Endodermal cell (in vitro differentiated cells): ENCODE data around the gene BCAN. TPM values are rescaled to one million over a fixed set of nuclear protein-coding genes. Genes with fewer than 3 reads are reported as not detected.

Experiments
- DNase-seq: peaks from one replicate; pipeline ENCODE4 v3.0.0-alpha.2; 2017
- H3K27ac ChIP-seq: 2 replicates; pipeline ENCODE4 v1.5.1; 2013; ENCODE audit warnings: mild to moderate bottlenecking, low read depth, low read length, moderate library complexity
- H3K27me3 ChIP-seq: 2 replicates; pipeline ENCODE4 v1.6.1; 2013; ENCODE audit warnings: mild to moderate bottlenecking, low read length, moderate library complexity; ENCODE audit not compliant: insufficient read depth, control insufficient read depth, poor library complexity, severe bottlenecking
- H3K36me3 ChIP-seq: 2 replicates; pipeline ENCODE4 v1.7.0; 2013; ENCODE audit warnings: mild to moderate bottlenecking, low read length, moderate library complexity; ENCODE audit not compliant: control insufficient read depth, insufficient read depth
- H3K4me1 ChIP-seq: one replicate; pipeline ENCODE4 v1.7.0; 2013; ENCODE audit warnings: low read length; ENCODE audit not compliant: control insufficient read depth, insufficient read depth
- H3K4me3 ChIP-seq: 2 replicates; pipeline ENCODE4 v1.5.1; 2013; ENCODE audit warnings: mild to moderate bottlenecking, low read length, moderate library complexity
- H3K9ac ChIP-seq: 2 replicates; pipeline ENCODE4 v1.6.1; 2013; ENCODE audit warnings: mild to moderate bottlenecking, low read length, moderate library complexity; ENCODE audit not compliant: poor library complexity, severe bottlenecking; ENCODE audit errors: extremely low read depth
- H3K9me3 ChIP-seq: 2 replicates; pipeline ENCODE4 v1.6.1; 2013; ENCODE audit warnings: mild to moderate bottlenecking, low read length, moderate library complexity; ENCODE audit not compliant: control insufficient read depth
- H3K27ac Mint-ChIP-seq: 2 replicates; pipeline ENCODE4 v1.8.0; 2020; ENCODE audit warnings: mixed read lengths
- H3K27me3 Mint-ChIP-seq: 2 replicates; pipeline ENCODE4 v1.8.0; 2021; ENCODE audit warnings: mild to moderate bottlenecking, mixed read lengths; ENCODE audit not compliant: insufficient read depth
- H3K36me3 Mint-ChIP-seq: 2 replicates; pipeline ENCODE4 v1.8.0; 2020; ENCODE audit warnings: low read depth, mixed read lengths
- H3K4me1 Mint-ChIP-seq: 2 replicates; pipeline ENCODE4 v1.8.0; 2020; ENCODE audit warnings: mixed read lengths
- H3K4me3 Mint-ChIP-seq: 2 replicates; pipeline ENCODE4 v1.8.0; 2020; ENCODE audit warnings: mild to moderate bottlenecking, moderate library complexity, mixed read lengths
- H3K9me3 Mint-ChIP-seq: 2 replicates; pipeline ENCODE4 v1.8.0; 2020; ENCODE audit warnings: mild to moderate bottlenecking, mixed read lengths
- WGBS, 2 experiments: methylation state at CpG; one replicate each; pipeline versions ENCODE4 v1.1.5 to v1.1.7; 2013; ENCODE audit warnings: missing lambda C conversion rate in 2 of 2, mixed read lengths in 1 of 2; ENCODE audit not compliant: insufficient coverage in 1 of 2, insufficient read length in 1 of 2; 5-methylcytosine and 5-hydroxymethylcytosine counted together
- total RNA-seq, 2 donors: library from RNA; stranded (reverse); fragmentation: NEBNext Ultra II Directional in 1 of 2; extraction: Animal tissue kit (Norgen Biotek cat#: 25700) in 1 of 2; gene quantifications; 2 replicates in 1 of 2; 3 replicates in 1 of 2; pipeline ENCODE4 v1.2.1, GENCODE V29; 2021
- TF ChIP-seq, protein P1 (sequence below): fragments of 200-600 bp; sonication (generic); conservative IDR thresholded peaks from 2 replicates; pipeline ENCODE4 v1.5.0; 2021; ENCODE audit warnings: antibody characterized with exemption, mild to moderate bottlenecking

BCAN gene
- total RNA-seq, 2 donors from 2014 or later: 0.31 TPM; not detected in 1

DNA sequence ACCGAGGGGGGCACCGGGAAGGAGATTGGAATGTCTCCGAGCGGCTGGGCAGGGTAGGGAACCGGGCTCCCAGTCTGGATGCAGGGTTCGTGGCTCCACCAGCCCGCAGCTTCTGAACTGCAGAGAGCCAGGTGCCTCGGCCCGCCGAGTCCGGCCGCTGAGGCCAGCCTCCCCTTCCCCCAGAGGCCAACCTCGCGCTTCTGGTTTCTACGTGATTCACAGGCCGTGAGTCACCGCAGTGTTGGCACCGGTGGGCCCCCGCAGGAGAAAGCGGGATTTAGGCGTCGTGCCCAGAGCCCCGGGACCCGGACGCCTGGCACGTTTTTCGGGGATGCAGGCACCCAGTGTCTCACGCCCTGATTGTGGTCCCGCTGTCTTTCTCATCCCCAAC, 63.0 kb downstream of the BCAN start:
- Histone ChIP-seq H3K4me3 (peak overlapping the region; percentile 91), H3K36me3 (peaks cover 8% of the 10 kb centered on the region), H3K4me1 (peaks cover 19% of the 10 kb centered on the region), H3K27me3 (no peaks in the 10 kb centered on the region), H3K9ac (peak overlapping the region; percentile 45), H3K27ac (no peak overlapping the region), H3K9me3 (no peaks in the 10 kb centered on the region)
- peak; percentile 76 for DNase-seq
- Mint-ChIP-seq H3K27ac (peak overlapping the region; percentile 92), H3K9me3 (no peaks in the 10 kb centered on the region), H3K4me1 (peaks cover 57% of the 10 kb centered on the region), H3K36me3 (peaks cover 21% of the 10 kb centered on the region), H3K4me3 (peak overlapping the region; percentile 72), H3K27me3 (peaks cover 57% of the 10 kb centered on the region)
- WGBS, 2 experiments: 1 to 4% methylated on average over 9 to 29 of the region's 29 CpGs
- TF ChIP-seq, protein P1, sequence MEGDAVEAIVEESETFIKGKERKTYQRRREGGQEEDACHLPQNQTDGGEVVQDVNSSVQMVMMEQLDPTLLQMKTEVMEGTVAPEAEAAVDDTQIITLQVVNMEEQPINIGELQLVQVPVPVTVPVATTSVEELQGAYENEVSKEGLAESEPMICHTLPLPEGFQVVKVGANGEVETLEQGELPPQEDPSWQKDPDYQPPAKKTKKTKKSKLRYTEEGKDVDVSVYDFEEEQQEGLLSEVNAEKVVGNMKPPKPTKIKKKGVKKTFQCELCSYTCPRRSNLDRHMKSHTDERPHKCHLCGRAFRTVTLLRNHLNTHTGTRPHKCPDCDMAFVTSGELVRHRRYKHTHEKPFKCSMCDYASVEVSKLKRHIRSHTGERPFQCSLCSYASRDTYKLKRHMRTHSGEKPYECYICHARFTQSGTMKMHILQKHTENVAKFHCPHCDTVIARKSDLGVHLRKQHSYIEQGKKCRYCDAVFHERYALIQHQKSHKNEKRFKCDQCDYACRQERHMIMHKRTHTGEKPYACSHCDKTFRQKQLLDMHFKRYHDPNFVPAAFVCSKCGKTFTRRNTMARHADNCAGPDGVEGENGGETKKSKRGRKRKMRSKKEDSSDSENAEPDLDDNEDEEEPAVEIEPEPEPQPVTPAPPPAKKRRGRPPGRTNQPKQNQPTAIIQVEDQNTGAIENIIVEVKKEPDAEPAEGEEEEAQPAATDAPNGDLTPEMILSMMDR: no peak

DNA sequence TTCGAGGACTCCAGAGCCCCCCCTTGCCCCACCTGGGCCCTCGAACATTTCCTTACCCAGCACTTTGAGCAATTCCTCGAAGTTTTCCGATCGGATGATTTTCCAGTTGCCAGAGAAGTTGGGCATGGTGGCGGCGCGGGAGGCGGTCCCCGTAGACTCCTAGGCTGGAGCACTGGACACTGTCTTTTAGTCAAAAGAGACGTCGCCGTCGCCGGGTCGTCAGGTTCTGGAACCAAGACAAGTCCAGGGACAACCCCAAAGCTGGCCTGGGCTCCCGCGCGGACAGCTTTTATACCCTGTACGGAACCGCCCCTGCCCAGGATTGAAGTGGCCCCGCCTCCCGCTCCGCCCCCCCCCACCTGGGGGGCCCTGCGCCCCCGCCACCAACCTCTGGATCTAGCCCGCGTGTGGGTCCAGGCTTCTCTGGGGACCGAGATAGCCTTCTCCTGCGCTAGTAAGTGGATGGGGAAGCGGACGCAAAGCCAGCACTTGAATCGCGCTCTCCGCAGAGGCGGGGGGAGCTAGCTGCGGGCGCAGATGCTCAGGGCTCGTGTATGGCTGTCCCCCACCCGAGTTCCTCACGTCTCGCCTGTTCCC, 63.5 kb downstream of the BCAN start, which contains the start of gene CRABP2:
TSS of gene CRABP2 (minus strand) at position 263 of the 597 bp plus-strand sequence. CDS start at position 126, 137 bp downstream.
- H3K4me1 Mint-ChIP-seq: peaks cover 59% of the 10 kb centered on the region

DNA sequence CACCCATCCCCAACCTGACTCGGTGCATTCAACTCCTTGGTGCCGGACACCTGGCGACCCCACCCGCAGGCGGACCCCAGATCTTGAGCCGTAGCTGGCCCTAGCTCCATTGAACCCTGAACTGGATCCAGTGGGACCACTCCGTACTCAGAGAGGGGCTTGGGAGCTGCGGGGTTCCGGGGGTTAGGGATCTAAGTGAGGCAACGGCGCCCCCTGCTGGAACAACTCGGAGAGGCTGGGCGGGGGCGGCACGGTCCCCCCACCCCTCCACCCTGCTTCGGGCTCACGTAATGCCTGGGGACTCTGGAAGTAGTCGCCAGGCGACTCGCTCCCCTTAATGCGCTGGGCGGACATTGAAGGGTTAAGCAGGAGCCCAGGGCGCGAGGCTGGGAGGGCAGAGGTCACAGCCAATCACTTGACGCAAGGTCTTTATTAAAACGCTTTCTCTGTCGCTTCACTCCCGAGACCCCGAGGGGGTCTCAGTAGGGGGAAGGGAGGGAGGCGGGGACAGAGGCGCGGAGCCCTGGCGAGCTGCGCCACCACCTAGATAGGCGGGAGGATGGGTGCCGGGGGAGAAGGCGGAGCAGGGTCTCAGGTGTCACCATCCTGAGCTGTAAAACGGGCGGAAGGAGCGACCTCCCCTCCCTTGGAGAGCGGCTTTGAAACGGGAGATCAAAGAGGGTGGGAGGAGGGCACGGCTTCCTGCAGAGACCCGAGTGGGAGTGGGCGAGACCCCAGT, 64.2 kb downstream of the BCAN start:
- peak overlapping the region; percentile 91 for H3K4me3 ChIP-seq
- H3K27me3 ChIP-seq: no peaks in the 10 kb centered on the region
- peak; percentile 97 for DNase-seq
- Mint-ChIP-seq H3K4me1 (peaks cover 61% of the 10 kb centered on the region), H3K27ac (peak overlapping the region; percentile 94), H3K4me3 (peak overlapping the region; percentile 72), H3K36me3 (peaks cover 9% of the 10 kb centered on the region), H3K9me3 (no peaks in the 10 kb centered on the region), H3K27me3 (peaks cover 47% of the 10 kb centered on the region)
- H3K9ac ChIP-seq: peak overlapping the region; percentile 54
- TF ChIP-seq, protein P1: peak; percentile 98
- peaks cover 24% of the 10 kb centered on the region for H3K4me1 ChIP-seq
- H3K36me3 ChIP-seq: no peaks in the 10 kb centered on the region
- no peaks in the 10 kb centered on the region for H3K9me3 ChIP-seq
- peak overlapping the region; percentile 71 for H3K27ac ChIP-seq
- 0 to 3% methylated on average over 23 to 45 of the region's 45 CpGs for WGBS, 2 experiments

More for the DNA sequence above, 63.5 kb downstream of the BCAN start, which contains the start of gene CRABP2:
- WGBS, 2 experiments: 0 to 2% methylated on average over 13 to 42 of the region's 42 CpGs
- Histone ChIP-seq H3K4me3 (peak within 1 kb of the TSS; percentile 91), H3K9ac (peak within 1 kb of the TSS; percentile 54), H3K36me3 (peaks cover 3% of the 10 kb centered on the region), H3K27ac (peak within 1 kb of the TSS; percentile 71), H3K27me3 (no peaks in the 10 kb centered on the region), H3K4me1 (peaks cover 20% of the 10 kb centered on the region), H3K9me3 (no peaks in the 10 kb centered on the region)
- Mint-ChIP-seq H3K36me3 (peaks cover 16% of the 10 kb centered on the region), H3K27me3 (peaks cover 53% of the 10 kb centered on the region), H3K4me3 (peak within 1 kb of the TSS; percentile 72), H3K9me3 (no peaks in the 10 kb centered on the region), H3K27ac (peak within 1 kb of the TSS; percentile 94)
- TF ChIP-seq, protein P1: no peak
- no peak for DNase-seq
